ENCODE measurements around the gene PISD.

PISD gene

DNA sequence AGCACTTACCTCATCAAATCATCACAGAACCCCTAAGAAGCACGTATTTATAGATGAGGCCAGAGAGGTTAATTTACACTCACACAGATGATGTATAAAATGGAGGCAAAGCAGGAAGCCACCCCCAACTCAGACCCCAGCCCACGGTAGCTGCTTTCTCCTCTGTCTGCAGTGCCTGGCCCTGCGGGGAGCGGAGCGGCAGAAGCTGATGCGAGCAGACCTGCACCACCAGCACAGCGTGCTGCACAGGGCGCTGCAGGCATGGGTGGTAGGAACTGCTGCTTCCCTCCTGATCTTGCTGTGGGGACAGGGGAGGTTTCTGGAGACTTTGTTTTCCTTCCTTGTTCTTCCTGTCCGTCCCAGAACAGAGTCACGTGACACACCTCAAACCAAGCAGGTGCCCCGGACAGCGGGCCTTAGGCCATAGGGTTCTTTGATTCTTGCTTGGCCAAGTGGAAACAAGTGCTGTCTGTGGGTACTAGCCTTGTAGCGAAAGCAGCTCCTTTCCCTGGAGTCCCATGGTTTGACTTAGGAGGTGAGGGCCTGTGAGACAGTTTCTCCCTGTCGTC lies 57.8 kb downstream of the PISD start:
- TF ChIP-seq, protein P1, sequence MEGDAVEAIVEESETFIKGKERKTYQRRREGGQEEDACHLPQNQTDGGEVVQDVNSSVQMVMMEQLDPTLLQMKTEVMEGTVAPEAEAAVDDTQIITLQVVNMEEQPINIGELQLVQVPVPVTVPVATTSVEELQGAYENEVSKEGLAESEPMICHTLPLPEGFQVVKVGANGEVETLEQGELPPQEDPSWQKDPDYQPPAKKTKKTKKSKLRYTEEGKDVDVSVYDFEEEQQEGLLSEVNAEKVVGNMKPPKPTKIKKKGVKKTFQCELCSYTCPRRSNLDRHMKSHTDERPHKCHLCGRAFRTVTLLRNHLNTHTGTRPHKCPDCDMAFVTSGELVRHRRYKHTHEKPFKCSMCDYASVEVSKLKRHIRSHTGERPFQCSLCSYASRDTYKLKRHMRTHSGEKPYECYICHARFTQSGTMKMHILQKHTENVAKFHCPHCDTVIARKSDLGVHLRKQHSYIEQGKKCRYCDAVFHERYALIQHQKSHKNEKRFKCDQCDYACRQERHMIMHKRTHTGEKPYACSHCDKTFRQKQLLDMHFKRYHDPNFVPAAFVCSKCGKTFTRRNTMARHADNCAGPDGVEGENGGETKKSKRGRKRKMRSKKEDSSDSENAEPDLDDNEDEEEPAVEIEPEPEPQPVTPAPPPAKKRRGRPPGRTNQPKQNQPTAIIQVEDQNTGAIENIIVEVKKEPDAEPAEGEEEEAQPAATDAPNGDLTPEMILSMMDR (IDR thresholded peaks at IDR 0.05; ENCODE audit: insufficient read depth, low read length): no peak
- TF ChIP-seq POLR2AphosphoS5 (IDR thresholded peaks at IDR 0.05; ENCODE audit: low read depth) (no peak), GABPA (IDR thresholded peaks at IDR 0.05; ENCODE audit: low read depth) (no peak), SPI1 (IDR thresholded peaks at IDR 0.05; ENCODE audit: borderline replicate concordance, low read depth) (no peak)
- TF ChIP-seq, protein P2, sequence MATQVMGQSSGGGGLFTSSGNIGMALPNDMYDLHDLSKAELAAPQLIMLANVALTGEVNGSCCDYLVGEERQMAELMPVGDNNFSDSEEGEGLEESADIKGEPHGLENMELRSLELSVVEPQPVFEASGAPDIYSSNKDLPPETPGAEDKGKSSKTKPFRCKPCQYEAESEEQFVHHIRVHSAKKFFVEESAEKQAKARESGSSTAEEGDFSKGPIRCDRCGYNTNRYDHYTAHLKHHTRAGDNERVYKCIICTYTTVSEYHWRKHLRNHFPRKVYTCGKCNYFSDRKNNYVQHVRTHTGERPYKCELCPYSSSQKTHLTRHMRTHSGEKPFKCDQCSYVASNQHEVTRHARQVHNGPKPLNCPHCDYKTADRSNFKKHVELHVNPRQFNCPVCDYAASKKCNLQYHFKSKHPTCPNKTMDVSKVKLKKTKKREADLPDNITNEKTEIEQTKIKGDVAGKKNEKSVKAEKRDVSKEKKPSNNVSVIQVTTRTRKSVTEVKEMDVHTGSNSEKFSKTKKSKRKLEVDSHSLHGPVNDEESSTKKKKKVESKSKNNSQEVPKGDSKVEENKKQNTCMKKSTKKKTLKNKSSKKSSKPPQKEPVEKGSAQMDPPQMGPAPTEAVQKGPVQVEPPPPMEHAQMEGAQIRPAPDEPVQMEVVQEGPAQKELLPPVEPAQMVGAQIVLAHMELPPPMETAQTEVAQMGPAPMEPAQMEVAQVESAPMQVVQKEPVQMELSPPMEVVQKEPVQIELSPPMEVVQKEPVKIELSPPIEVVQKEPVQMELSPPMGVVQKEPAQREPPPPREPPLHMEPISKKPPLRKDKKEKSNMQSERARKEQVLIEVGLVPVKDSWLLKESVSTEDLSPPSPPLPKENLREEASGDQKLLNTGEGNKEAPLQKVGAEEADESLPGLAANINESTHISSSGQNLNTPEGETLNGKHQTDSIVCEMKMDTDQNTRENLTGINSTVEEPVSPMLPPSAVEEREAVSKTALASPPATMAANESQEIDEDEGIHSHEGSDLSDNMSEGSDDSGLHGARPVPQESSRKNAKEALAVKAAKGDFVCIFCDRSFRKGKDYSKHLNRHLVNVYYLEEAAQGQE (IDR thresholded peaks at IDR 0.05; ENCODE audit: insufficient replicate concordance, low read depth): no peak
- no peaks in the 10 kb centered on the region for H3K27me3 ChIP-seq (ENCODE audit: insufficient read depth, poor library complexity, severe bottlenecking)
- no peak for DNase-seq (ENCODE audit: low read depth in 1 of 2, low spot score in 1 of 2)
- H3K4me3 ChIP-seq (replicated peaks; ENCODE audit: insufficient read depth, low read length): no peak overlapping the region
- no peak overlapping the region for H3K27ac ChIP-seq (replicated peaks)

DNA sequence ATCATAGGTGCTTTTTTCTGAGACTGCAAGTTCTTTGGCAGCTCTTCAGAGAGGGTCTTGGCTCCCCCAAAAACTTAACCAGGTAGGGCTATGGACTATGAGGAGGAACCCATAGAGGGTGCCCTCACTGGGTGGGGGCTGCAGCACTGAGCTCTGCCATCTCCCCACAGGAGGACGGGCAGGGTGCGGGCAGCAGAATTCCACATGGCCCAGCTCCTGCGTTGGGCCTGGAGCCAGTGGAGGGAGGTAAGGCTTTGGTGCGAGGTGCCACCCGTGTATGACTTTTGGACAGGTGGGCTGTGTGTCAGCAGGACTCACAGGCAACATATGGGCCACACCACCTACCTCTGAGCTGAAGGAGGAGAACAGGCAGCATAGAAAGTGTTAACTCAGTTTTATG lies 58.4 kb downstream of the PISD start:
- Histone ChIP-seq H3K27ac (replicated peaks) (no peak overlapping the region), H3K27me3 (ENCODE audit: insufficient read depth, poor library complexity, severe bottlenecking) (no peaks in the 10 kb centered on the region)
- TF ChIP-seq, protein P1 (IDR thresholded peaks at IDR 0.05; ENCODE audit: insufficient read depth, low read length): no peak
- TF ChIP-seq, protein P2 (IDR thresholded peaks at IDR 0.05; ENCODE audit: insufficient replicate concordance, low read depth): no peak
- TF ChIP-seq POLR2AphosphoS5 (IDR thresholded peaks at IDR 0.05; ENCODE audit: low read depth) (no peak), GABPA (IDR thresholded peaks at IDR 0.05; ENCODE audit: low read depth) (no peak), SPI1 (IDR thresholded peaks at IDR 0.05; ENCODE audit: borderline replicate concordance, low read depth) (no peak)

DNA sequence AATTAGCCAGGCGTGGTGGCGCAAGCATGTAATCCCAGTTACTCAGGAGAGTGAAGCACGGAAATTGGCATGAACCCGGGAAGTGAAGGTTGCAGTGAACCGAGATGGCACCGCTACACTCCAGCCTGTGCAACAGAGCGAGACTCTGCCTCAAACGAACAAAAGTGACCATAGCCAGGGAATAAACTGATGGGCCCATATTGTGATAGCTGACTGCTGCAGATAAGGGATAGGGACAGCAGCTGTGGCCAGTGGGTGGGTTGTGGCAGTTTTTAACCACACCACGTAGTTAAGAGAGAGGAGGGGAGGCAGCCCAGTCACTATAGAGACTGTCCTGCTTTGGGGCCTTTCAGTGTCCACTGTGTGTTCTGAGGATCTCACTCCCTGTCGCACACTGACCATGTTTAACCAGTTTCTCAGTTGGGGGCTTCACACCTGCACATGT lies 58.9 kb downstream of the PISD start:
- H3K4me3 ChIP-seq (replicated peaks; ENCODE audit: insufficient read depth, low read length): no peak overlapping the region

More for the DNA sequence above, 58.4 kb downstream of the PISD start:
- DNase-seq (ENCODE audit: low read depth in 1 of 2, low spot score in 1 of 2): no peak
- H3K4me3 ChIP-seq (replicated peaks; ENCODE audit: insufficient read depth, low read length): no peak overlapping the region

More for the DNA sequence above, 58.9 kb downstream of the PISD start:
- Histone ChIP-seq H3K27ac (replicated peaks) (no peak overlapping the region), H3K27me3 (ENCODE audit: insufficient read depth, poor library complexity, severe bottlenecking) (no peaks in the 10 kb centered on the region)
- DNase-seq (ENCODE audit: low read depth in 1 of 2, low spot score in 1 of 2): no peak
- no peak for TF ChIP-seq GABPA (IDR thresholded peaks at IDR 0.05; ENCODE audit: low read depth)
- no peak for TF ChIP-seq POLR2AphosphoS5 (IDR thresholded peaks at IDR 0.05; ENCODE audit: low read depth)
- TF ChIP-seq SPI1 (IDR thresholded peaks at IDR 0.05; ENCODE audit: borderline replicate concordance, low read depth): no peak
- TF ChIP-seq, protein P1 (IDR thresholded peaks at IDR 0.05; ENCODE audit: insufficient read depth, low read length): no peak
- TF ChIP-seq, protein P2 (IDR thresholded peaks at IDR 0.05; ENCODE audit: insufficient replicate concordance, low read depth): no peak

Data from HL-60 (cell line).